HG02759 (cell line): ENCODE data around the gene EDEM1.
"Not testable (repeated sequence)": the region's sequence is repeated elsewhere in the genome, so short reads cannot be mapped to it uniquely, and the experiment has no call there.

Experiments used
- ATAC-seq: cut with Tn5 transposase; IDR thresholded peaks from one replicate; pipeline ENCODE4 v1.9.1; 2021; ENCODE audit warnings: mild to moderate bottlenecking, moderate library complexity; ENCODE audit not compliant: unreplicated experiment

EDEM1 gene

DNA sequence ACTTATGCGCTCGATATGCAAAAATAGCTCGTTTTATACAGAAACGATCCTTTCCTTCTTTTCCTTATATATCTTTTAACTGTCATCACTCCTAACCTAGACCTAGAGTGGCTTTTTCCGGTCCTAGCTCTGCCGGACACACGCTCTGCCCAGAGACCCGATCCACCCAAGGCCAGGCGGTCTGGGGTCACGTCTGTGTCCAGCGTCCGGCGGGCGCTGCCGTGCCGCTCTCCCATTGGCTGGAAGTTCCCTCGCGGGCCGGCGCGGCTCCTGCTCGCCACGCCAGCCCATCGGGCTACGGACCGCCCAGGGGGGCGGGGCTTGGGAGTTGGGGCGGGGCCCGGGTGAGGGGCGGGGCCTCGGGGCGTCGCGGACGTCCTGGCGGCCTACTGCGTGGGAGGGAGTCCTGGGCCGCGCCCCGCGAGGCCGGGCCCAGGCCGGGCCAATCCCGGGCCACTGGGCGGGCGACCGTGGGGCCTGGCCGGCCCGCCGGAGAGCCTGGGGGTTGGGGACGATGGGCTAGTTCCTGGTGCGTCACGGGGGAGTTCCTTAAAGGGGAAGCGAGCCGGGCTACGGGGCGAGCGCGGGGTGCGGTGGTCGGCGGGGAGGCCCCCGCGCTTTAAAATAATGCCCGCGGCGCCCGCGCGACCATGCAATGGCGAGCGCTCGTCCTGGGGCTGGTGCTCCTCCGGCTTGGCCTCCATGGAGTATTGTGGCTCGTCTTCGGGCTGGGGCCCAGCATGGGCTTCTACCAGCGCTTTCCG lies at the start of gene EDEM1:
TSS of gene EDEM1 (plus strand) at position 552 of the 764 bp plus-strand sequence. CDS start at position 651, 99 bp downstream.
- peak; percentile 83 for ATAC-seq

DNA sequence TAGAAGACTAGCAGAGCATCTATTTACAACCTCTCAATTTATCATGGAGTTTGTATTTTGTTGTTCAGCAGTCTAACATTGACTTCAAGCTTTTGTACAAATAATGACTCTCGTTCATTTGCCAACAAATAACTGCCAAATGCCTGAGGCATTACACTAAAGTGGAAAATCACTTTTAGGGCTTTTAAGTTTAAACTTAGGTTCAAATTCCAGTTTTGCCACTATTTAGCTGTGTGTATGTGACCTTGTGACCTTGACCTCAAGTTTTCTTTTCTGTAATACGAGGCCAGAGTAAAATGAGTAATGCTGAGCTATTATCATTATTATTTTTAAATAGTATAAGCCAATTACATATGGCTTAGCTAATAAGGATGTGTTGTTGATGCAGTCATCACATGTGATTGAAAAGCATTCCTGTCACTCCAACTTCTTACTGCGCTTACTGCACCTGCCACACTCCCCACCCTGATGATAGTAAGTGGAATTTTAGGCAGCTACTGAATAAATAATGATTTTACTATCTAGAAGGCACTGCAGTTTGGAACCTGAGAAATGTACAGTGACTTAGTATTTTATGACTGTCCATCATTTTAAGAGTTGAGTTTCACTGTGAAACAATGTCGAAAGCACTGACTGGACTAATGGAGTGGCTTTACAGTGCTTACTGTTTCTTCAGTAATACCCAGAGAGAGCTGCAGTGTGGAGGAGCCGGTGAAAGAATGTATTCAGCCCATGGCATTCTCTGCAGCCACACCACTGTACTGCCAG lies 49.1 kb upstream of the EDEM1 start:
- no peak for ATAC-seq

DNA sequence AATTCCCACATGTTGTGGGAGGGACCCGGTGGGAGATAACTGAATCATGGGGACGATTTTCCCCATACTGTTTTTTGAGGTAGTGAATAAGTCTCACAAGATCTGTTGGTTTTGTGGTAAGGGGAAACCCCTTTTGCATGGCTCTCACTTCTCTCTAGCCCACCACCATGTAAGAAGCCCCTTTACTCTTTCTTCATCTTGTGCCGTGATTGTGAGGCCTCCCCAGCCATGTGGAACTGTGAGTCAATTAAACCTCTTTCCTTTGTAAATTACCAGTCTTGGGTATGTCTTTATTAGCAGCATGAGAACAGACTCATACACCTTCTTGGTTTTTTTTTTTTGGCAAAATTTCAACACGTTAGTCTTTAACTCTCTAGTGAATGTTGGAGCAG lies 47.3 kb upstream of the EDEM1 start:
- ATAC-seq: peak; percentile 55

DNA sequence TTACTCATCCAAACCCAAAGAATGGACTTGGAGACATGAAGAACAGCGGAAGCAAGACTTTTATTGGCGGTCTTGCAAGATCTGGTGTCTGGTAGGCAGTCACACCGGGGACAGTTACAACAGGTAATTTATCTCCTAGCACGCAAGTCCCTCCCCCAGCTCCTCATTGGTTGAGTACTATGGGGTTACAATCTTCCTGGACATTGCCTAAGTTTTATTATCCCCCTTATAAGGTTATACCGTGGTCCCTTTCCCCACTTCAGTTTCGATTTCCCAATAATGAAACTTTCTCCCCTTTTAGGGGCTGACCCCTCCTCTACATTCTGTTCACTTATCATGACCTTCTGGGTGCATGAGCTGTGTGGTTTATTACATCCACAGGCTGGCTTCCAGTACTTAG lies 46.7 kb upstream of the EDEM1 start:
- no peak for ATAC-seq

DNA sequence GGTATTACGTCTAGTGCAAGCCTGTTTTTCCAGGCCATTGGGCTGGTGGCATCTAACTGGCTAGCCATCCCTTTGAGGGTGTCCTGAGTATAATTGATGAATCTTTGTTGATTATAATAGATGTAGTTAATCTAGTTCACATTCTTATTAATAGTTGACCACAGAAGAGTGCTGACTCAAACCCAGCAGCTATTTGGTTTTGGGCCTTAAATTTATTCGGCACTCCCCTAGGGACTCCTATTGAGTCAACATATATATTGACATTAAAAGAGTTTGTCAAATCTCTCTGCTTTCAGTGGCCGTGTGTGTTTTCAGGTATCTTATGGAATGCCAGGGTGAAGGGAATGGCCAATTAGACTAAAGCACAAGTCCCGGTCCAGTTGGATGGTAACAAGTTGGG lies 45.7 kb upstream of the EDEM1 start:
- ATAC-seq: no peak

DNA sequence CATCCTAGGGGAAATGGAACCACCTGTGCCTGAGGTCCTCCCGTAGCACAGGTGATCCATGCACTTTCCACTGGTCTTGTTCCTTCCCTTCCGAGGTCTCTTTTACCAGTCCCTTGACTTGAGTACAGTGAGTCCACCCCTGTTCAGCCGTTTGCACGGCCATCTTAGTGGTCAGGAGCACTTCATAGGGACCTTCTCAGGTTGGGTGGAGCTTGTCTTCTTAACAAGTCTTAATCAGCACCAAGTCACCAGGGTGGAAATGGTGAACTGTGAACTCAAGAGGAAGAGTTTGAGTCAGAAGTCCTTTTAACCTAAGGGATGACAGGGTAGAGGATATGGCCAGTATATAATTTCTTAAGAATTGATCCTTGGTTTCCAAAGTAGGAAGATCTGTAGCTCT lies 44.0 kb upstream of the EDEM1 start:
- ATAC-seq: no peak

DNA sequence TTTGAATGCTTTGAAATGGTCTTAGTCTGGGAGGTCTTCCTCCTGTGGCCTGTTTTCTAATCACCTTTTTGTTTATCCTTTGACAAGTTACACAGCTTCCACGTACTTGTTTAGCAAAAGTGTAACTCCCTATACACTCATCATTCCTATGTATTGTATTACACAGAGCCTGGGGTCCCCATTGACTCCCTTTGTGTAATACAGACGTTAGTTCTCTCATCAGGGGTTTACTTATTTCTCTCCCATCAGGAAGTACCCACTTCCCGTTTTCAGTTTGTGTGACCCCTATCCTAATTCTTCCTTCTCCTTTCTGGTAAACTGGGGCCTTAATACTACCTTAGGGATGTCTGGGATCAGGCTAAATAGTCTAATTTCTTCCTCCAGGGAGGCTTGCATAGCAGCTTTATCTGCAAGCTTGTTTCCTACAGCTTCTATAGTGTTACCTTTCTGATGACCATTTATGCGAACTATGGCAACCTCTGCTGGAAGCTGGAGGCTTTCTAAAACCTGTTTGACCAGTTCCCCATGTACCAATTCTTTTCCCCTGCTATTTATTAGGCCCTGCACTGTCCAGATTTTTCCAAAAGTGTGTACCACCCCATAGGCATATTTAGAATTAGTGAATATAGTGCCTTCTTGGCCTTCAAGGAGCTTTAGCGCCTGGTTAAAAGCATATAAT lies 43.1 kb upstream of the EDEM1 start:
- ATAC-seq: no peak

DNA sequence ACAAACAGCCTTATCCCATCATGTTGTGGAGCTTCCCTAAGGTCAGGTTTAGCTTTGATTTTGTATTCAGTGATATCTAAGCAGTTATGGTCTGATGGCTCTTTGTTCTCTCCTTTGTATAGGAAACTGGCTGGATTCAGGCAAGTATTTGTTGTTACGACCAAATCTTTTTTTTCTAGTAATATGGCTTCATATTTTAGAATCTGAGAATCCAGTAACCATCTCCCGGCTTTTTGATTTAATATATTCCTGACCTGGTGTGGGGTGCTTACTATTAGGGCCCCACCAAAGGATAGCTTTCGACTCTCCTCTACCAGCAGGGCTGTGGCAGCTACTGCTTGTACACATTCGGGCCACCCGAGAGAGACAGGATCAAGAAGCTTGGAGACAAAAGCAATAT lies 42.4 kb upstream of the EDEM1 start:
- ATAC-seq: no peak

DNA sequence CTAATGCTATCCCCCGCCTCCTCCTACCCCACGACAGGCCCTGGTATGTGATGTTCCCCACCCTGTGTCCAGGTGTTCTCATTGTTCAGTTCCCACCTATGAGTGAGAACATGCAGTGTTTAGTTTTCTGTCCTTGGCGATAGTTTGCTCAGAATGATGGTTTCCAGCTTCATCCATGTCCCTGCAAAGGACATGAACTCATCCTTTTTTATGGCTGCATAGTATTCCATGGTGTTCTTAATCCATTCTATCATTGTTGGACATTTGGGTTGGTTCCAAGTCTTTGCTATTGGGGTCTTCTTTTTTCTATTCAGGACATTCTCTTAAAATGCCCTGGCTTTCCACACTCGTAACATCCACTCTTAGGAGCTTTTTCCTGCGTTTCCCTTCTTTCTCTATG lies 40.4 kb upstream of the EDEM1 start:
- ATAC-seq: not testable (repeated sequence)

DNA sequence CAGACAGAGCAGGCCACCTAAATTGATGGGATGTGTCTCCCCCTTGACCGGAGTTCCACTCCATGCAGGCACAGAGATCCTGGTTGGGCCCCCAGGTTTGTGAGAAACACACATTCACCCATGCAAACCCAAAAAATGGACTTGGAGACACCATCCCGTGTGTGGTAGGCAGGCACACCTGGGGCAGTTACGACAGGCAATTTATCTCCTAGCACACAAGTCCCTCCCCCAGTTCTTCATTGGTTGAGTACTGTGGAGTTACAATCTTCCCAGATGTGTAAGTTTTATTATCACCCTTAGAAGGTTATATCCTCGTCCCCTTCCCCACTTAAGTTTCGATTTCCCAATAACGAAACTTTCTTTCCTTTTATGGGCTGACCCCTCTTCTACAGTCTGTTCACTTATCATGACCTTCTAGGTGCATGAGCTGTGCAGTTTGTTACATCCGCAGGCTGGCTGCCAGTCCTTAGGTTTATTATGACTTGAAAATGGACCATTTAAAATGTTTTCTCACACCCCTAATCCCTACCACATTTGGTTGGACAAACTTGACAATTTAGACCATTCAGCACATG lies 38.1 kb upstream of the EDEM1 start:
- ATAC-seq: no peak

DNA sequence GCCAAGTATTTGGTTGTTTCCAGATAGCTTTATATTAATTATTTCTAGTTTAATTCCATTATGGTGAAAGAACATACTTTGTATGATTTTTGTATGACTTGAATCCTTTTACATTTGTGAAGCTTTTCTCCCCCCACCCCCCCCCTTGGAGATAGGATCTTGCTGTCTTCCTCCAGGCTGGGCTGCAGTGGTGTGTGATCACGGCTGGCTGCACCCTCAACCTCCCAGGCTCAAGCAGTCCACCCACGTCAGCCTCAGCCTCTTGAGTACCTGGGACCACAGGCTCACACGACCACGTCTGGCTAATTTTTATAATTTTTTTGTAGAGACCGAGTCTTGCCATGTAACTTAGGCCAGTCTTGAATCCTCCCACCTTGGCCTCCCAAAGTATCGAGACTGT lies 35.9 kb upstream of the EDEM1 start:
- peak; percentile 62 for ATAC-seq

DNA sequence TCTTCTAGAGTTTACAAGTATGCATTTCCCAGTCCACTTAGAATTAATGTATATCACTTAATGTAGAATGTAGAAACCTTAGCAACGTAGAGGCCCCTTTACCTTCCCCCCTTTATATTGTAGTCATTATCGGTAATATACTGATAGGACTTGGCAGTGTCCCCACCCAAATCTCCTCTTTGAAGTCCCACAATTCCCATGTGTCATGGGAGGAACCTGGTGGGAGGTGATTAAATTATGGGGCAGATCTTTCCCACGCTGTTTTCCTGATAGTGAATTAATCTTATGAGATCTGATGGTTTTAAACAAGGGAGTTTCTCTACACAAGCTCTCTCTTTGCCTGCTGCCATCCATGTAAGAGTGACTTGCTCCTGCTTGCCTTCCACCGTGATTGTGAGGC lies 34.4 kb upstream of the EDEM1 start:
- ATAC-seq: no peak

DNA sequence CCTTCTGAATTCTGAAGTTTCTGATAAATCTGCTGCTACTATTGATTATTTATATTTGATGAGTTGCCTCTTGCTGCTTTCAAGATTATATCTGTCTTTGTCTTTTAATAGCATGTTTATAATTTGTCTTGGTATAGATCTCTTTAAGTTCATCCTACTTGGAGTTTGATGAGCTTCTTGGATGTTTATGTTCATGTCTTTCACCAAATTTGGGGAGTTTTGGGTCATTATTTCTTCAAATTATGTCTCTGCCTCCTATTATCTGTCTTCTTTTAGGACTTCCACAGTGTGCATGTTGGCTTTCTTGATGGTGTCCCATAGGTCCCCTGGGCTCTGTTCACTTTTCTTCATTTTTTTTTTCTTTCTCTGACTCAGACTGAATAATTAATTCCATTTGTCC lies 32.3 kb upstream of the EDEM1 start:
- ATAC-seq: no peak

DNA sequence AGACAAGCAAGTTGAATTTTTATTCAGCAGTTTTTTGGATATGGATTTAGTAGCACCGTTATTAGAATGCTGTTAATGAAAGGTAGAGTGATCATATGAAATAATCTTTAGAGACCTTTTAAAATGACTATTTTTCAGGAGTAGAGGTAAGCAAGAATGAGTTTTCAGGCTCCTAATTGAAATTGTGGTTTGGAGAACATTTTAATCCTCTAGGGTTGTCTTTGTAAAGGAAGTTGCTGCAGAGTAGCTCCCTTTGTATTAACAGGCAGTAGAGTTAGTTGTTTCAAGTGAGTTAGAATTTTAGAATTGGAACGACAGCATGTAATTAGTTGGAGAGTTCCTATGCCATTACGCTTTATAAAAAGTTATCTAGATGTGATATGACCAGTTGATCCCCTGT lies 27.2 kb upstream of the EDEM1 start:
- ATAC-seq: no peak

DNA sequence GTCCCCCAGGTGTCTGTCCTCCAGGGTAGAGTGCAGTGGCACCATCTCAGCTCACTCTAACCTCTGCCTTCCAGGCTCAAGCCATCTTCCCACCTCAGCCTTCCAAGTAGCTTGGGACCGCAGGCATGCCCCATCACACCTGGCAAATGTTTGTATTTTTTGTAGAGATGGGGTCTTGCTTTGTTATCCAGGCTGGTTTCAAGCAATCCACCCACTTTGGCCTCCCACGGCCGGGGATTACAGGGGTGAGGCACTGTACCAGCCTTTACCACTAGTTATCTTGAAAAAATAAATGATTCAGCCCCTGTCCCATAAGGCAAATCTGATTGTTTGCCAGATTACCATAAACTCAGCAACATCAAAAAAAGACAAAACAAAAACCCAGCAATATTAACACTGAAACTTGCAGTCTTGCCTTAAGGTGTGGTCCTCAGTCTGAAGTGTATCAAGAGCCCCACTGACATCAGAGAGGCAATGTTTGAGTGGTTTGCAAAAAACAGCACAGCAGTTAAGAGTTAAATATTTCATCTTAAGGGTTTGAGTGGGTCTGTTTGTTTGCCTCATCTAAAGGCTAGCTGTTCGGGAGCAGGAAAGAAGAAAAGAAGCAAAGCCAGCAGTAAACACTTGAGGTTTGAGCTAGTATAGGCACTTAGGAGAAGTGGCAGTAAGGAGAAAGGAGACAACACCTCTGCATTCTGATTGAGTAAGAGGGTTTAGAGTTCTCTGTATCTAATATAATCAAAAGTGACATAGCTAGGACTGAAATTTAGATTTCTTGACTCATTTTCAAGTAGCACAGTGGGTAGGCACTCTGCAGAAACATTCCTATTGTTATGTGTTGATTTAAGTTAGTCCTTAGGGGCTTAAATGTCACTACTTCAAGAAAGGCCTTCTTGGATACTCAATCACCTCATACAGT lies 26.3 kb upstream of the EDEM1 start:
- no peak for ATAC-seq

DNA sequence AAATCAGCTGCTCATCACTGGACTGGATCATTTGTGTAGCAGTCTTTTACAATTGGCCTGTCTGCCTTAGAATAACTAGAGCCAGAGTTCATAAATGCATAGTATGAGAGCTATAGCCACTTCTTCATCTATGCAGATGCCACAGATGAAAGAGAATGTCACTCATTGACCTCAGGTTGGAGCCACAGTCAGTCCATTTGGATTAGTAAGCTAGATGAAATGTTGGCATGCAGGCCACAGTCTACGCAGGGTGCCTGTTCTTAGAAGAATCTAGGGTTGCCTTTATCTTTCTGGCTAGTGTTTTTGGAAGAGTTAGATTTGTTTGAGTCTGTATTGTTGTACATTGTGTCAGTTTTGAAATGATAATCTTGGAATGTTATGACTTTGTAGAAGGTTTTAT lies 25.4 kb upstream of the EDEM1 start:
- no peak for ATAC-seq

DNA sequence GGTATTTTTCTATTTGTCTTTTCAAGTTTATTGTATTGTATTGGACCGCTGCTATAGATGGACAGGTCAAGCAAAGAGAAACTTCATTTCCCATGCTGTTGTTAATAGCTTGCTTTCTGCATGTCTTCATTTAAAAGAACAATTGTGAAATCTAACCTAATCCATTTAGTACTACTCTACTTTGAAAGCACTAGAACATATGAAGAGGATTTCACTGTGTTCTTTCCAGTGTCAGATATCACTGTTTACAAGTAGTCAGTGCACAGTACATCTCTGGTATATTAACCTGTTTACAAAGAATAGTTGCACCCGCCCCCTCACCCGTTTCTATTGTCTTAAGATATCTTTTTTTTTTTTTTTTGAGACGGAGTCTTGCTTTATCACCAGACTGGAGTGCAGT lies 21.8 kb upstream of the EDEM1 start:
- no peak for ATAC-seq

DNA sequence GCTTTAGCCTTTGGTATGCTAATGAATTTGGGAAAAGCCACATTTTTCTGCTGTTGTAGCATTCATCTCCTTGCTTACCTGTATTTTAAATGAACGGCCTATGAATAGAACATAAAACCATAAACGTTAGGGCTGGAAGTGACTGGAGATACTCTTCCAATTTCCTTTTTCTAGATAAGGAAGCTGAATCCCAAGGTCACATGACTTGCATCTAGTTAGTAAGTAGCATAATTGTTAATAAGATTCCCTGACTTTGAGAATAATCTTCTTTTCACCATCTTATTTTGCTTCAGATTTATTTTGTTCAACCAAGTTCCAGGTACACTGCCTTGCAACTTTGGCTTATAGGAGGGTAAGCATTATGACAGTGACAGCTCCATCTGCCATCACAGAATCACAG lies 20.7 kb upstream of the EDEM1 start:
- ATAC-seq: no peak

DNA sequence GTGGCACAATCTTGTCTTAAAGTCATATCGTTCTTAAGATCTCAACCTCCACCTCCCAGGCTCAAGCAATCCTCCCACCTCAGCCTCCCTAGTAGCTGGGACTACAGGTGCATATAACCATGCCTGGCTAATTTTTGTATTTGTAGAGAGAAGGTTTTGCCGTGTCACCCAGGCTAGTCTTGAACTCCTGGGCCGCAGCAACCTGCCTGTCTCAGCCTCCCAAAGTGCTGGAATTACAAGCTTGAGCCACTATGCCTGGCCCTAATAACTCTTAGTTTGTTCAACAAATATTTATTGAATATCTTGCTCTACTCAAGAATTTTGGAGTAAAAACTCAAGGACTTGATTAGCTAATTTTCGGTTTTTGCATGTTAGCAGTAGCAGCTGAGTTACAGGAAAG lies 19.4 kb upstream of the EDEM1 start:
- no peak for ATAC-seq

DNA sequence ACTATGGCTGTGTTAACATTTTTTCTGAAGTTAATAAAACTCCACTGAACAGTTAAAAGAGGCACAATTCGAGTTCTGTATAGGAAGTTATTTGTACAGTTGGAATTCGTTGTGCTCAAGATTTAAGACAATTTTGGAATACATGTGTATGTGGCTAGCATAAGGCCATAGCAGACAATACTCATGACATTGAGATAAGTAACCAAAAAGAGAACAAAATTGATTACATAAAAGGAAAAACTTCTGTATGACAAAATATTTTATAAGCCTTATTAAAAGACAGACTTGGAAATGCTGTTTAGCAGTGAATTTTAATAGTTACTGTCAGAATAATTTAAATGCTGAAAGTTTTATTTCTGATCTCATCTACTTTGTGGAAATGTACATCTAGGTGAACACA lies 17.7 kb upstream of the EDEM1 start:
- no peak for ATAC-seq

DNA sequence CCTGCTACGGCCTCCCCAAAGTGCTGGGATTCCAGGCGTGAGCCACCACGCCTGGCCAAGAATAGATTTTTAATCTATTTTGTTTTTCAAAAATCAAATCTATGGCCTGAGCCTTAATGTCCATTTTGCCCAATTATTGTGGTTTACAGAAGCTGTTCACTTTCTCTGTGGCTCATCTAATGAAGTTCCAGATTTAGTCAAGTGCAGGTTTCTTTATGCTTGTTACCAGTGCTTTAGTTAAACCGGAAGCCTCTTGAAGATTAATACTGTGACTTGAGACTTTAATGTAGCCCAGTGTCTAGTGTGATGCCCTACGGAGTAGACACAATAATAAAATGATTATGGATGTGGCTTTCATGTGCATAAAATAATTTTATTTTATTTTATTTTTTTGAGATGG lies 16.5 kb upstream of the EDEM1 start:
- ATAC-seq: no peak
